Subcutaneous adipose tissue (tissue), 4 donors: ENCODE data around the gene PTPRN2. TPM values are rescaled to one million over a fixed set of nuclear protein-coding genes. Genes with fewer than 3 reads are reported as not detected.

Experiments
- total RNA-seq, 4 donors: library from RNA; depleted of rRNA; stranded (reverse); fragments of >200 nt; gene quantifications; one replicate each; pipeline ENCODE4 v1.1.0, GENCODE V29; 2016
- TF ChIP-seq, protein P1 (sequence below): fragments of 450-650 bp; IDR thresholded peaks from one replicate; pipeline ENCODE4 v1.5.1; 2016; ENCODE audit warnings: low read depth, mild to moderate bottlenecking, control low read depth, antibody characterized with exemption, moderate library complexity

The PTPRN2 gene
- total RNA-seq, 4 donors from 2014 or later = 2.0 to 4.6 (median 3.7) TPM

DNA sequence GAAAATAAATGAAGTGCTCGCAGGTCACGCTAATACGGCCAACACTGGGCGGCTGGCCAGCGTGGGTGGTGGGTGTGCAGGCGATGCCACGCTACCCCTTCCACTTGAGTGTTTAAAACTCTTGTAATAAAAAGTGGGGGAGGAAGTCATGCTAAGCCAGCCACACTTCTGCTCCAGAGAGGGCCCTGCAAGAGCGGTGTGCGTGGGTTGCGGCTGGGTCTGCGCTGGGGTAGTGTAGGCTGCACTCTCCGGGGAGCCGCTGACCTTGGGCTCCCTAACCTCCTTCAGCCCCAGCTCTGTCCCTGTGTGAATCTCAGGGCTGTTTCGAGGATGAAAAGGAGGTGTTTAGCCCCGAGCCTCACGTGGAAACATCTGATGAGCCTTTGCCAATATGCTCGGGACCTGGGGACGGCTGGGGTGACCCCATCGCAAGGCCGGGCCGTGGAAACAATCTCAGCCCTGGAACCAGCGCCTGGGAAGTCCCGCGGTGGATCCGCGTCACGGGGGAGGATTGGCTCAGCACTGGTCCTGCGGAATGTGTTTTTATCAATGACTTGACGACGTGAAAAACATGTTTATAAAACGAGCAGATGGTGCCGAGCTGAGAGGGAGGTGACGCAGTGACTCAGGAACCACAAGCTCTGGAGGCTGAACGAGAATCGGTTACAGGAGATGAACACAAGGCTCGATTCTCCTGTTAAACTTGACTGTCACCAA is 972.4 kb downstream of the PTPRN2 start:
- TF ChIP-seq, protein P1, sequence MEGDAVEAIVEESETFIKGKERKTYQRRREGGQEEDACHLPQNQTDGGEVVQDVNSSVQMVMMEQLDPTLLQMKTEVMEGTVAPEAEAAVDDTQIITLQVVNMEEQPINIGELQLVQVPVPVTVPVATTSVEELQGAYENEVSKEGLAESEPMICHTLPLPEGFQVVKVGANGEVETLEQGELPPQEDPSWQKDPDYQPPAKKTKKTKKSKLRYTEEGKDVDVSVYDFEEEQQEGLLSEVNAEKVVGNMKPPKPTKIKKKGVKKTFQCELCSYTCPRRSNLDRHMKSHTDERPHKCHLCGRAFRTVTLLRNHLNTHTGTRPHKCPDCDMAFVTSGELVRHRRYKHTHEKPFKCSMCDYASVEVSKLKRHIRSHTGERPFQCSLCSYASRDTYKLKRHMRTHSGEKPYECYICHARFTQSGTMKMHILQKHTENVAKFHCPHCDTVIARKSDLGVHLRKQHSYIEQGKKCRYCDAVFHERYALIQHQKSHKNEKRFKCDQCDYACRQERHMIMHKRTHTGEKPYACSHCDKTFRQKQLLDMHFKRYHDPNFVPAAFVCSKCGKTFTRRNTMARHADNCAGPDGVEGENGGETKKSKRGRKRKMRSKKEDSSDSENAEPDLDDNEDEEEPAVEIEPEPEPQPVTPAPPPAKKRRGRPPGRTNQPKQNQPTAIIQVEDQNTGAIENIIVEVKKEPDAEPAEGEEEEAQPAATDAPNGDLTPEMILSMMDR = no peak

DNA sequence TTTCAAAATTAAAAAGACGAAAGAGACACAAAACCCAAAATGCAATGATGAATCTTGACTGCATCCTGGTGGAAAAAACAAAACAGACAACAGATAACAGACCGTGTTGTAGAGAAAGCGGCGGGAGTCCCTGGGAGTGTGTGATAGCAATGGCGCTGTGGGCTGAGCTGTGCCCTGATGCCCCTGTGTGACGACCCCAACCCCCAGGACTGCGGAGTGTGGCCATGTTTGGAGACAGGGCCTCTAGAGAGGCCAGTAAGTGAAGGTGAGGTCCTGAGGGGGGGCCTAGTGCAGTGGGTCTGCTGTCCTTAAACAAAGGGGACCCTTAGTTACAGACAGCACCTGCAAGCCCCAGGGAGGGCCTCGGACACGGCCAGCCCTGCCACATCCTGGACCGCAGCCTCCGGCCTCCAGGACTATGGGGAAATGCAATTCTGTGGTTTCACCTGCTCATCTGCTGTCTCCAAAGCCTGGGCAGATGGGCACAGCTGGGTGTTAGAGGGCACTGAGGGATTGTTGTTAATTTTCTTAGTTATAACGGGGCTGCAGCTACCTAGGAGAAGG is 973.1 kb downstream of the PTPRN2 start:
- TF ChIP-seq, protein P1 = no peak

DNA sequence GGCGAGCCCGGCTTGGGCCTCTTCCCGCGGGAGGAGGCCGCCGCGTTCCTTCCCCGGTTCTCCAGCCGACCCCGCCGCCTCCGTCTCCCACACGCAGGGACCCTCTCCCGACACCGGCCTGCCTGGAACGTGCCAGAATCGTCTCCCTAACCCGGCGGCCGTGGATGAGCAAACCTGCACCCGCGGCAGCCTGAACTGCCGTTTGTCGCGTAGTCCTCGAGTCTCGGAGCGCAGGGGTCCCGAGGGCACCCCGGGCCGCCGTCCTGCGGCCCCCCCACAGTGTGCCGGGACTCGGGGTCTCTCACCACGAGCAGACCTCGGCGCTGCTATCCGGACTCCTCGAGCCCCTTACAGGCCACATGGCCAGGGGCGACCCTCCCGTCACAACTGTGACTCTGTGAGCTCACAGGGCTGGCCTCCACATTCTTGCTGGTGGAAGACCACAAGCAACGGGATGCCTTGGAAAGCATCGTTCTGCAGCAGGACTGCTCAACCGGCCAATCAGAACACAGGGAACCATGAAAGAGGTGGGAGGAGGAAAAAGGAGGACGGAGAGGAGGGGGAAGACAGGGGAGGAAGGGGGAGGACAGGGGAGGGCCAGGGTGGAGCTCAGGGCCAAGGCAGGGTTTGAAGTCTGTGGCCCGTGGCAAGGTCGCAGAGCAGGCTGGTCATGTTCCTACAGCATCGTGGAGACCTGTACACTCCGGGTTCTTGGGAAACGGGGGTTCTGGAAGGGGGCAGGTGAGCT is 973.9 kb downstream of the PTPRN2 start:
- TF ChIP-seq, protein P1 = no peak

DNA sequence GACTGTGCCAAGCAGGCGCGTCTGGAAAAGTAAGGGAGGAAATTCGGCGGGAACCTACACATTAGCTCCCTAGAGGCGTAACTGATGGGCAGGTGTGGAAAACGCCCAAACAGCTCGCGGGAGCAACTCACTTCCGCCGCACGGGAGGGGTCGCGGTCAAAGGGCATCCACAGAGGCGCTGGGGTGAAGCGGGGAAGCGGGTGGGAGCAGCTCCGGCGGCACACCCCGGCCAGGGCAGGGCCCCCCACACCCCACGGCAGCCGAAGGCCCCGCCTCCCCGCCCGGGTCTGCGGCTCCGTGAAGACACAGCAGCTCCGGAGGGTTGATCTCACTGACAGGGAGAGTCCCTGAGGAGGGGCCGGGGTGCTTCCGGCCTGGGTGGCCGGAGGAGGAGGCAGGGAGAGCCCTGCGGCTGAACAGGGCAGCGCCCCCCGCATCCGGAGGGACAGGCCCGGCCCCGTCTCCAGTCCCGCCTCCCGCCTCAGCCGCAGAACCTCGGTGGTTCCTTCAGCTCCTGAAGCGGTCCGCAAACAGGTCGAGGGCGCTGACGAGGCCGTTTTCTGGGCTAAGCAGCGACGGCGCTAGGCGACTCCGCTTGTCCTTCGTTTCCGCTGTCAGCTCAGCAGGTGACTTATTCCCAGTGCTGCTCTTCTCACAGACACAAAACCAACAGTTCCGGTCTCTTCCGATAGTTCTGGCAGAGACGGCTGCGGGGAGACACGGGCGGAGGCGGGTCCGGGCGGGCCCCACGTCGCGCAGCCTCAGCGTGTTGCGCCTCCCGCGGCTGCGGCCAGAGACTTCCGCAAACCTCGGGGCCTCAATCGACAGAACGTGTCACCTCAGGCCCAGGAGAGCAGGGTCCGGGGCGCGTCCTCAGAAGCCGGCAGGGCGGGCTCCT is 974.7 kb downstream of the PTPRN2 start:
- TF ChIP-seq, protein P1 = no peak

DNA sequence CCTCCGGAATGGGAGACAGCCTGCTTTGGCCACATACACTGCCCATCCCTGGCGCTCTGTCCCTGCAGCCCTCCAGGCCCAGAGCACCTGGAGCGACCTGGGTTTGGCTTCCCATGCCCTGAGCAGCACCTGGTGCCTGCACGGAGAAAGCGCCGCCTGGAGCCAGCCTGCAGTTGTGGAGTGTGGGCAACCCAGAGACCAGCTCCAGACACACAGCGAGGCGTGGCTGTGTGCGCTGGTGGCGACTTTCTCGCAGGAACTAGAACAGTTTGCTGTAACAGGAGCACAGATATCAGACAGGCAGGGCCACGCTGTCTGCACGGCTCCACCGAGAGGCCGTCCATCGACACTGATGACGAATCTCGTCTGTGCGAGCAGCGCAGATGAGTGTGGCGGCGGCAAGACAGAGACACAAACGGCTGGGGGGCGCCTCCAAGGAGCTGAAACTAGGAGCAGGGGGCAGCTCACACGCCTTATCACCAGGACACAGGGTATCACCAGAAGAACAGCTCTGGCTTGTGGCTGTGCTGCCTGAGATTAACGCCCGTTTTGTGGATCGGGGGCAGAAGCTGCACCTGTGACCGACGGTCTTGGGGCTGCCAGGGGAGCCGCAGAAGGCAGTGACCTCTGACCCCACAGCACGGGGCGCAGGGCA is 975.5 kb downstream of the PTPRN2 start:
- TF ChIP-seq, protein P1 = no peak

DNA sequence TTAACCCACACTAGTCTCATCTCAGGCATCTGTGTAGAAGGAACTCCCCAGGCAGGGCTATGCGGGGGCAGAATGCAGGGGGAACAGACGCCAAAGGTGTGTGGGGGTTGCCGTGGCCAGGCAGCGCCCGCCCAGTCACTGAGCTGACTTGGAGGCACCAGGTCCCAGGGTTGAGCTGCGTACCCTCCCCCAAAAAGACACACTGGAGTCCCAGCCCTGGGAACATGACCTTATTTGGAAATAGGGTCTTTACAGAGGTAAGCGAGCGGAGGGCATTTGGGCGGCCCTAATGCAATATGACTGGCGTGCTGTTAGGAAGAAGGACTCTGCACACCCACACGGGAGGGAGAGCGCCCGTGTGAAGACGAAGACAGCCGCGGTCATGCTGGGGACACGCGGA is 976.3 kb downstream of the PTPRN2 start:
- TF ChIP-seq, protein P1 = no peak
